HG03159 (cell line): Measurements from ENCODE around the gene GJA5.

Source experiments
- ATAC-seq: cut with Tn5 transposase; IDR thresholded peaks from one replicate; pipeline ENCODE4 v1.9.1; 2021; ENCODE audit warnings: mild to moderate bottlenecking, moderate library complexity; ENCODE audit not compliant: unreplicated experiment

The GJA5 gene

GRCh38 chr1:147762233-147763024 lies 2.0 kb upstream of the GJA5 start:
- ATAC-seq = no peak

- ATAC-seq = no peak
Measured at GRCh38 chr1:147758379-147759100, 1.9 kb downstream of the GJA5 start.

GRCh38 chr1:147757015-147757990 lies 3.1 kb downstream of the GJA5 start:
- ATAC-seq = no peak

GRCh38 chr1:147756341-147756740 lies 4.1 kb downstream of the GJA5 start:
- ATAC-seq = no peak

GRCh38 chr1:147754661-147755060 lies 5.7 kb downstream of the GJA5 start:
- ATAC-seq = no peak

GRCh38 chr1:147753081-147753480 lies 7.3 kb downstream of the GJA5 start:
- no peak for ATAC-seq

- no peak for ATAC-seq
Measured at GRCh38 chr1:147752511-147752910, 7.9 kb downstream of the GJA5 start.

- no peak for ATAC-seq
Measured at GRCh38 chr1:147751346-147751745, 9.1 kb downstream of the GJA5 start.

- no peak for ATAC-seq
Measured at GRCh38 chr1:147750618-147751217, 9.7 kb downstream of the GJA5 start.

- no peak for ATAC-seq
Measured at GRCh38 chr1:147749792-147750191, 10.6 kb downstream of the GJA5 start.

GRCh38 chr1:147748676-147749350 lies 11.6 kb downstream of the GJA5 start:
- ATAC-seq = no peak

- ATAC-seq = no peak
Measured at GRCh38 chr1:147747966-147748365, 12.4 kb downstream of the GJA5 start.

- no peak for ATAC-seq
Measured at GRCh38 chr1:147745271-147745670, 15.1 kb downstream of the GJA5 start.

- ATAC-seq = no peak
Measured at GRCh38 chr1:147741065-147741464, 19.3 kb downstream of the GJA5 start.

GRCh38 chr1:147740391-147740790 lies 20.0 kb downstream of the GJA5 start:
- ATAC-seq = no peak

GRCh38 chr1:147738739-147739476 lies 21.5 kb downstream of the GJA5 start:
- no peak for ATAC-seq

GRCh38 chr1:147738129-147738528 lies 22.3 kb downstream of the GJA5 start:
- no peak for ATAC-seq

- ATAC-seq = no peak
Measured at GRCh38 chr1:147736883-147737282, 23.5 kb downstream of the GJA5 start.

- ATAC-seq = no peak
Measured at GRCh38 chr1:147735423-147735822, 25.0 kb downstream of the GJA5 start.
